GM21367 (cell line): ENCODE results near the gene MYO5C.
"Not testable (repeated sequence)": the region's sequence is repeated elsewhere in the genome, so short reads cannot be mapped to it uniquely, and the experiment has no call there.

Experiments
- ATAC-seq: cut with Tn5 transposase; IDR thresholded peaks from one replicate; pipeline ENCODE4 v1.9.1; 2021; ENCODE audit not compliant: unreplicated experiment

The MYO5C gene

GRCh38 chr15:52251144-52251860, 44.3 kb downstream of the MYO5C start:
- ATAC-seq, result no peak

- no peak for ATAC-seq
Observed at GRCh38 chr15:52247461-52247860, 48.1 kb downstream of the MYO5C start.

GRCh38 chr15:52246686-52247431, 48.7 kb downstream of the MYO5C start:
- ATAC-seq, result no peak

DNA sequence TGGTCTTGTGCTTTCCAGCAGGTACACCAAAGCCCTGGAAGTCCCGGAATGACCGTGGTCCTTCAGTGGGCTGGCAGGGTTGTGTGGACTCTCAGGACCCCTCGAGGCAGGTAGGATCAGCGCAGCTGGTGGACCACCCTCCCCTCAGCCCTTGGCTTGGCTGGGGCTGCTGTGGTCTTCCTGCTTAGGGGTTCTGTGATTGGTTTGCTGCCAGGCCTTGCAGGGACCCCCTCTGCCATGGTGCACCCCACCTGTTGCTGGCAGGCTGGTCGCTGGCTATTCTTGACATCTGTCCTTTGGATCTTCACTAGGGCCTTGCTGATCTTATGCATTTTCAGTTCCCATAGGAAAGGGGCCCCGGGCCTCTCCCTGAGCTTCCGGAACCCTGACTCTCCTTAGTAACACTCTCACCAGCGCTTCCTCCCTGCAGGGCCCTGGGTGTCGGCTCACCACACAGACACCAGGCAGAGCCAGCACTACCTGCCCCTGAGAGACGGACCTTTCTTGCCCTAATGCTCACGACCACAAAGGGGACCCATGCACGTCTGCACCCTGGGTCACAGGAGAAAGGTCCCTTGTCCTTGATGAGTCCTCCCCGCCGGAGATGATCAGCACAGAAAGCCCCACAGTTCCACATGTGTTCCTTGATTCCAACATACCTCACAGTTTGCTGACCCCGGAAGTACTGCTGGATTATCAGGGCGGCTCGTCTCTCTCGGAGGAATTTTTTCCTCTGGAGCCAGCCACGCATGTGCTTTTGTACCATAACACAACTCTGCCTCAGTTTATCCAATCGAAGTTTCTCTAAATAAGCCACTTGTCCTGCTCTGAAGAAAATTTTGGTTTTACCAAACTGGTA, 51.7 kb downstream of the MYO5C start:
- ATAC-seq, result no peak

- no peak for ATAC-seq
Observed at GRCh38 chr15:52243286-52243685, 52.3 kb downstream of the MYO5C start.

- ATAC-seq, result no peak
Observed at GRCh38 chr15:52241489-52241888, 54.1 kb downstream of the MYO5C start.

- ATAC-seq, result no peak
Observed at GRCh38 chr15:52240166-52240565, 55.4 kb downstream of the MYO5C start.

- not testable (repeated sequence) for ATAC-seq
Observed at GRCh38 chr15:52238989-52239525, 56.5 kb downstream of the MYO5C start.

- ATAC-seq, result no peak
Observed at GRCh38 chr15:52238149-52238548, 57.5 kb downstream of the MYO5C start.

DNA sequence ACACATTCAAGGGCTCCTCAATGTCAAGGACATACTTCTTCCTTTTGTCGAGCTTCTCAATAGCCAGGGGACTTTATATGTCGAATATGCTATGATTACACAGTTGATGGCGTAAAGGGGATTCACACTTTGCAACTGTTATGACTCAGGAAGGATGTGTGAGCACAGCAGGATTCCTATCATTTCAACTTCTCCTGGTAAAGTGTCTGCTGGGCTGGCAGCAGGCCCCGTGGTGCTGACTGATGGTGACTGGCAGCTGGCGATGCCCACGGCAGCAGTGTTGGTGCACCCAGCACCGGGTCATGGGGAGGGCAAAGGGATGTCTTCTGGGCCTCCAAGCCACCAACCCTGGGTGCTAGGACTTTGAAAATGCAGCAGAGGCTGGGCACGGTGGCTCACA, 59.6 kb downstream of the MYO5C start:
- ATAC-seq, result no peak

- peak; percentile 37 for ATAC-seq
Observed at GRCh38 chr15:52234596-52235541, 60.7 kb downstream of the MYO5C start.

DNA sequence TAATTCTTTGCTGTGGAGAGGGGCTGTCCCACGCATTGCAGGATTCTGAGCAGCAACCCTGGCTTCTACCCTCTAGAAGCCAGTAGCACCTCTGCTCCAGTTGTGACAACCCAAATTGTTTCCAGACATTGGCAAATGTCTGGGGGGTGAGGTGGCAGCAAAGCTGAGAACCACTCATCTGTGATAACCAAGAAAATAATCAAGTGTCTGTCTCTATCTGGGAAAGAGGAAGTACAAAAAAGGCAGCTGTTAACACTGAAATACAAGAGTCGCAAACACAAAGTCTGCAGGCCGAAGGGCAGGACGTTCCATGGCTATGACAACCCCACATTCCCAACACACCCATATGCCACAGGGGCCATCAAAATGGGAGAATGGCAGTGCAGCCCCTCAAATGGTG, 62.2 kb downstream of the MYO5C start:
- peak; percentile 39 for ATAC-seq

DNA sequence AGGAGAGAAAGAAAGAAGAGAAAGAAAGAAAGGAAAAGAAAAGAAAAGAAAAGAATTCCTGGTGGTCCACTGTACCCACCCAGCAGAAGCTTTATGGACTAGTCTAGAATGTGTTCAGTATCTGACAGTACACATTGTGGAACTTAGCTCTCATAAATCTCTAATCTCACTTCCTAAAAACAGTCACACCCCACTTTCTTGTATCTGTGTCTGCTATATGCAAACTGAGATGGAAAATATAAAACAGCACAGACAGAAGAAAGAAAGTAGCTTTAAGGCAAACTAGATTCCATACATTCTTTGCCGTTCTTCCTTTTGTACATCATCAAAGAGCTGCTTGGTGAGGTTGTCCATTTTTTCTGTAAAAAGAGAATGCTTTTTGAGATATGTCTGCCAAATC, 63.3 kb downstream of the MYO5C start:
- peak; percentile 62 for ATAC-seq

DNA sequence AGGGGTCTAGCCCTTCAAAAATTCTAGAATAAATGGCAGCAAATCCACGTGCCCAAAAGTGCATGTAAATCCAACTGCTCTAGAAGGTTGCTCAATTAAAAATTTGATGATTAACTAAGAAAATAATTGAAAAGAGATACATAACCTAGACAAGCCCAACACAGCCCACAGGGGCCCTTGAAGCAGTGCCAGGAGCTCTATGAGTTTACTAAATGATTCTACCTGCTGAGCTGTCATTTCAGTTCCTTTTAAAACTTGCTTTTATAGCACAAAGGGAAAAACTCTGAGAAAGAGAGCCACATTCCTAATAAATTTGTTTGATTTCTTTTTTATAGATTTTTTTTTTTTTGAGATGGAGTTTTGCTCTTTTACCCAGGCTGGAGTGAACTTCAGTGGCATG, 65.5 kb downstream of the MYO5C start:
- ATAC-seq, result no peak

DNA sequence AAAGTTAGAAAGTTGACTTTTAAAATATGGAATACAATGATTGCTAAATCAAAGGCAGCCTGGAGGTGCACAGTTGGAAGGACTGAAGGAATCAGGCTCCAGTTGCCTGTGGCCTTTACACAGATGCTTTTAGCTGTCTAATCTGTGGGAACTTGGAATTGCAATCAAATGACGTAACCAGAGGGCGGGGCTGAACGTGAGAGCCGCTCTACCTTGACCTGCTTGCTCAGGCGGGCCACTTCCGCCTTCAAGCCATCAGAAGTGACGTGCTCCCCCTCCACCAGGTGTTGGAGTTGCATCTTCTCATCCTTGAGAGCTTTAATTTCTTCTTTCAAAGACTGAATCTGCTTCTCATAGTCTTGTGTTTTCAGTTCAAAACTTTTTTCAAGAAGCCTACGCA, 66.7 kb downstream of the MYO5C start:
- ATAC-seq, result no peak

GRCh38 chr15:52227456-52227855, 68.1 kb downstream of the MYO5C start:
- peak; percentile 56 for ATAC-seq

GRCh38 chr15:52225230-52225629, 70.4 kb downstream of the MYO5C start:
- ATAC-seq, result no peak

GRCh38 chr15:52224211-52224610, 71.4 kb downstream of the MYO5C start:
- no peak for ATAC-seq

GRCh38 chr15:52221730-52222129, 73.9 kb downstream of the MYO5C start:
- peak; percentile 63 for ATAC-seq

GRCh38 chr15:52220937-52221660, 74.5 kb downstream of the MYO5C start:
- ATAC-seq, result no peak
